Mononuclear cell (primary cell): Measurements from ENCODE around the gene FERMT1. TPM values are rescaled to one million over a fixed set of nuclear protein-coding genes. Genes with fewer than 3 reads are reported as not detected.
A peak's percentile ranks its signal among the peaks of the same experiment; 100 is the strongest.

Experiments
- H3K27me3 ChIP-seq: 2 replicates; pipeline ENCODE4 v1.6.0; 2011; ENCODE audit warnings: low read length, control low read depth; ENCODE audit not compliant: insufficient read depth
- H3K4me1 ChIP-seq: 2 replicates; pipeline ENCODE4 v1.5.1; 2011; ENCODE audit warnings: mild to moderate bottlenecking, low read length, control low read depth; ENCODE audit not compliant: insufficient read depth
- H3K4me3 ChIP-seq: 2 replicates; pipeline ENCODE4 v1.5.1; 2011; ENCODE audit warnings: mild to moderate bottlenecking, low read length, moderate library complexity
- H3K9me3 ChIP-seq: 2 replicates; pipeline ENCODE4 v1.5.1; 2011; ENCODE audit warnings: low read depth, mild to moderate bottlenecking, control low read depth, low read length
- total RNA-seq: library from RNA; depleted of rRNA; stranded (reverse); fragments of >200 nt; gene quantifications from one replicate; pipeline ENCODE4 v1.2.3, GENCODE V29; 2012

The FERMT1 gene
- under 0.01 TPM for total RNA-seq

- peaks cover 11% of the 10 kb centered on the region for H3K4me1 ChIP-seq
- H3K27me3 ChIP-seq: peaks cover 28% of the 10 kb centered on the region
- H3K4me3 ChIP-seq: peak within 1 kb of the TSS; percentile 4
- no peaks in the 10 kb centered on the region for H3K9me3 ChIP-seq
These were observed at the start of gene FERMT1 for GRCh38 chr20:6122873-6123648. Gene FERMT1, minus strand, starts transcription at chr20:6123030. Its CDS starts 3,476 bp downstream, at chr20:6119554.

GRCh38 chr20:6169251-6169650 lies 46.4 kb upstream of the FERMT1 start:
- Histone ChIP-seq H3K4me1 (no peaks in the 10 kb centered on the region), H3K9me3 (no peaks in the 10 kb centered on the region), H3K27me3 (no peaks in the 10 kb centered on the region), H3K4me3 (no peak overlapping the region)

- H3K4me3 ChIP-seq: no peak overlapping the region
- no peaks in the 10 kb centered on the region for H3K27me3 ChIP-seq
- no peaks in the 10 kb centered on the region for H3K4me1 ChIP-seq
These were observed 45.4 kb upstream of the FERMT1 start for GRCh38 chr20:6168204-6168603.

GRCh38 chr20:6165346-6165745 lies 42.5 kb upstream of the FERMT1 start:
- Histone ChIP-seq H3K4me1 (no peaks in the 10 kb centered on the region), H3K9me3 (no peaks in the 10 kb centered on the region), H3K27me3 (peaks cover 4% of the 10 kb centered on the region), H3K4me3 (no peak overlapping the region)

More at GRCh38 chr20:6168204-6168603, 45.4 kb upstream of the FERMT1 start:
- H3K9me3 ChIP-seq: no peaks in the 10 kb centered on the region

GRCh38 chr20:6164421-6165341 lies 41.9 kb upstream of the FERMT1 start:
- no peaks in the 10 kb centered on the region for H3K9me3 ChIP-seq
- H3K27me3 ChIP-seq: peaks cover 4% of the 10 kb centered on the region
- H3K4me1 ChIP-seq: no peaks in the 10 kb centered on the region
- H3K4me3 ChIP-seq: no peak overlapping the region

- Histone ChIP-seq H3K9me3 (peaks cover 15% of the 10 kb centered on the region), H3K4me3 (no peak overlapping the region), H3K27me3 (peaks cover 4% of the 10 kb centered on the region), H3K4me1 (no peaks in the 10 kb centered on the region)
These were observed 37.9 kb upstream of the FERMT1 start for GRCh38 chr20:6160736-6161135.

- Histone ChIP-seq H3K4me3 (no peak overlapping the region), H3K9me3 (peaks cover 15% of the 10 kb centered on the region), H3K27me3 (no peaks in the 10 kb centered on the region), H3K4me1 (no peaks in the 10 kb centered on the region)
These were observed 34.5 kb upstream of the FERMT1 start for GRCh38 chr20:6157345-6157744.

GRCh38 chr20:6152777-6153176 lies 29.9 kb upstream of the FERMT1 start:
- Histone ChIP-seq H3K4me1 (no peaks in the 10 kb centered on the region), H3K9me3 (peaks cover 15% of the 10 kb centered on the region), H3K4me3 (no peak overlapping the region), H3K27me3 (no peaks in the 10 kb centered on the region)

- Histone ChIP-seq H3K4me3 (no peak overlapping the region), H3K9me3 (no peaks in the 10 kb centered on the region), H3K4me1 (no peaks in the 10 kb centered on the region), H3K27me3 (no peaks in the 10 kb centered on the region)
These were observed 25.2 kb upstream of the FERMT1 start for GRCh38 chr20:6148073-6148472.

GRCh38 chr20:6142348-6142993 lies 19.6 kb upstream of the FERMT1 start:
- H3K4me1 ChIP-seq: no peaks in the 10 kb centered on the region
- H3K9me3 ChIP-seq: no peaks in the 10 kb centered on the region
- H3K4me3 ChIP-seq: no peak overlapping the region
- H3K27me3 ChIP-seq: no peaks in the 10 kb centered on the region

- H3K4me1 ChIP-seq: no peaks in the 10 kb centered on the region
- no peak overlapping the region for H3K4me3 ChIP-seq
- H3K9me3 ChIP-seq: no peaks in the 10 kb centered on the region
- H3K27me3 ChIP-seq: no peaks in the 10 kb centered on the region
These were observed 18.1 kb upstream of the FERMT1 start for GRCh38 chr20:6140947-6141346.

GRCh38 chr20:6135347-6135746 lies 12.5 kb upstream of the FERMT1 start:
- H3K27me3 ChIP-seq: peaks cover 2% of the 10 kb centered on the region
- H3K4me1 ChIP-seq: no peaks in the 10 kb centered on the region
- H3K4me3 ChIP-seq: no peak overlapping the region
- no peaks in the 10 kb centered on the region for H3K9me3 ChIP-seq

- Histone ChIP-seq H3K9me3 (no peaks in the 10 kb centered on the region), H3K27me3 (peaks cover 2% of the 10 kb centered on the region)
These were observed 11.8 kb upstream of the FERMT1 start for GRCh38 chr20:6134592-6134991.

GRCh38 chr20:6130045-6130444 lies 7.2 kb upstream of the FERMT1 start:
- Histone ChIP-seq H3K27me3 (no peaks in the 10 kb centered on the region), H3K4me3 (no peak overlapping the region), H3K4me1 (no peaks in the 10 kb centered on the region), H3K9me3 (no peaks in the 10 kb centered on the region)

More at GRCh38 chr20:6134592-6134991, 11.8 kb upstream of the FERMT1 start:
- Histone ChIP-seq H3K4me1 (no peaks in the 10 kb centered on the region), H3K4me3 (no peak overlapping the region)

- peaks cover 7% of the 10 kb centered on the region for H3K27me3 ChIP-seq
- no peak overlapping the region for H3K4me3 ChIP-seq
- no peaks in the 10 kb centered on the region for H3K9me3 ChIP-seq
- peaks cover 2% of the 10 kb centered on the region for H3K4me1 ChIP-seq
These were observed 5.0 kb upstream of the FERMT1 start for GRCh38 chr20:6127825-6128224.
